ENCODE measurements around the gene HOXB2.

GRCh38 chr17:48568499-48569239, 23.8 kb upstream of the HOXB2 start:
- TF ChIP-seq CTCF (IDR thresholded peaks at IDR 0.05) (no peak), EZH2 (IDR thresholded peaks at IDR 0.05; ENCODE audit: borderline replicate concordance, insufficient read depth, low read depth, low read length, poor library complexity, severe bottlenecking) (no peak)
